ENCODE results near the gene KIAA0232. TPM values are rescaled to one million over a fixed set of nuclear protein-coding genes. Genes with fewer than 3 reads are reported as not detected.

KIAA0232 gene
- total and polyA plus RNA-seq, 9 of the 15 experiments (the other 6 are each of a cell fraction or from before 2014, with no cell fraction given) = 3.5 to 17.4 (median 13.0) TPM

DNA sequence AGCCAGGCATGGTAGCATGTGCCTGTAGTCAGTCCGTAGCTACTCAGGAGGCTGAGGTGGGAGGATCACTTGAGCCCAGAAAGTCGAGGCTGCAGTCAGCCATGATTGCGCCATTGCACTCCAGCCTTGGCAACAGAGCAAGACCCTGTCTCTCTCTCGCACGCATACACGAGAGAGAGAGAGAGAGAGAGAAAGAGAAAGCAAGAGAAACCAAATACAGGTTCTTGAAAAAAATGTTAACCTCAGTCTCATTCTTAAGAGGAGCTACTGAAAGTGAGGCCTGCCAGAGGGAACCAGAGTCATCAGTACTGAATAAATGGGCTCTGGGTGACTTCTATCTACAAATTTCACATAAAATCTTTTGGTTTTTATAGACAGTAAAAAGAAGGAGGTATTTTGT lies 42.9 kb downstream of the KIAA0232 start:
- no peaks in the 10 kb centered on the region for H3K9me3 ChIP-seq (replicated peaks; ENCODE audit: control insufficient read depth, insufficient read depth, low read depth, low read length)
- CTCF ChIA-PET (ENCODE audit: low intra/inter-chr PET ratio) = no interaction called here
- DNase-seq (ENCODE audit: extremely low read depth in 1 of 4, low spot score in 3 of 4) (no peak), FAIRE-seq (no peak), ATAC-seq (no peak)
- H3K9me1 ChIP-seq (ENCODE audit: control insufficient read depth, insufficient read depth, low read length) = no peaks in the 10 kb centered on the region
- peak; percentile 56; the same call in 1 of the 2 replicates for TF ChIP-seq CEBPB (tag; IDR thresholded peaks at IDR 0.05)
- no peak for TF ChIP-seq GTF2F1 (IDR thresholded peaks at IDR 0.05; ENCODE audit: low read depth, low read length)
- peaks cover 7% of the 10 kb centered on the region for H4K20me1 ChIP-seq (replicated peaks; ENCODE audit: control insufficient read depth, insufficient read depth, low read length)
- no peaks in the 10 kb centered on the region for H3K27me3 ChIP-seq (ENCODE audit: control insufficient read depth in 2 of 2, insufficient read depth in 2 of 2, low read length in 2 of 2)
- H3K4me1 ChIP-seq (replicated peaks in 1 of 2; ENCODE audit: control insufficient read depth in 2 of 2, insufficient read depth in 2 of 2, low read length in 2 of 2) = peaks cover 3 to 23% of the 10 kb centered on the region in 2 experiments; a peak in 3 of 5 replicates
- in situ Hi-C loops (cut with MboI) = no loop called here
- no peak overlapping the region for H3K4me3 ChIP-seq
- H3K36me3 ChIP-seq (ENCODE audit: control insufficient read depth, insufficient read depth, low read length) = peaks cover 60% of the 10 kb centered on the region
- intact Hi-C loops (cut with micrococcal nuclease) = no loop called here
- POLR2A ChIA-PET = interaction anchor here (1.1 to 1.7 kb wide), 3 partner anchors 15 to 94 kb away, joined by 3 to 4 read pairs (median 4); no protein-coding TSS in a partner anchor
- 92% methylated on average over 6 of the region's 6 CpGs for WGBS (ENCODE audit: insufficient coverage, low coverage, missing lambda C conversion rate)
- H2AFZ ChIP-seq (ENCODE audit: low read depth, low read length) = no peak overlapping the region
- H3K79me2 ChIP-seq (ENCODE audit: control insufficient read depth, insufficient read depth, low read length) = peaks cover 88% of the 10 kb centered on the region
- H3K27ac ChIP-seq (ENCODE audit: extremely low read depth, low read depth, low read length) = no peak overlapping the region
- H3K4me2 ChIP-seq (ENCODE audit: insufficient read depth, low read length) = no peak overlapping the region
- no peak overlapping the region for H3K9ac ChIP-seq (ENCODE audit: insufficient read depth in 1 of 2, low read depth in 2 of 2, low read length in 2 of 2)
- no TSS peak for BruUV-seq (replicated peaks)

GRCh38 chr4:6826781-6827508 lies 44.4 kb downstream of the KIAA0232 start:
- H3K4me3 ChIP-seq = no peak overlapping the region
- ATAC-seq (peak; percentile 77), FAIRE-seq (peak; percentile 80), DNase-seq (ENCODE audit: extremely low read depth in 1 of 4, low spot score in 3 of 4) (peak; percentile 60 to 67 (median 66))
- in situ Hi-C loops (cut with MboI) (no loop called here), intact Hi-C loops (cut with micrococcal nuclease) (no loop called here)
- no peaks in the 10 kb centered on the region; the same call in 1 of the 2 replicates for H3K9me3 ChIP-seq (replicated peaks; ENCODE audit: control insufficient read depth, insufficient read depth, low read depth, low read length)
- no peaks in the 10 kb centered on the region for H3K9me1 ChIP-seq (ENCODE audit: control insufficient read depth, insufficient read depth, low read length)
- WGBS (ENCODE audit: insufficient coverage, low coverage, missing lambda C conversion rate) = 37% methylated on average over 9 of the region's 9 CpGs
- BruUV-seq (replicated peaks) = no TSS peak
- peaks cover 81% of the 10 kb centered on the region for H3K79me2 ChIP-seq (ENCODE audit: control insufficient read depth, insufficient read depth, low read length)
- H3K4me1 ChIP-seq (replicated peaks in 1 of 2; ENCODE audit: control insufficient read depth in 2 of 2, insufficient read depth in 2 of 2, low read length in 2 of 2) = peaks cover 3 to 23% of the 10 kb centered on the region in 2 experiments; a peak in 3 of 5 replicates
- H3K9ac ChIP-seq (ENCODE audit: insufficient read depth in 1 of 2, low read depth in 2 of 2, low read length in 2 of 2) = no peak overlapping the region; a peak in 1 of 4 replicates
- CTCF ChIA-PET (ENCODE audit: low intra/inter-chr PET ratio) = no interaction called here
- H3K27me3 ChIP-seq (ENCODE audit: control insufficient read depth in 2 of 2, insufficient read depth in 2 of 2, low read length in 2 of 2) = no peaks in the 10 kb centered on the region
- peak overlapping the region; percentile 21; the same call in 1 of the 2 replicates for H3K4me2 ChIP-seq (ENCODE audit: insufficient read depth, low read length)
- peak overlapping the region; percentile 35 for H3K27ac ChIP-seq (ENCODE audit: extremely low read depth, low read depth, low read length)
- peaks cover 7% of the 10 kb centered on the region for H4K20me1 ChIP-seq (replicated peaks; ENCODE audit: control insufficient read depth, insufficient read depth, low read length)
- H2AFZ ChIP-seq (ENCODE audit: low read depth, low read length) = no peak overlapping the region
- H3K36me3 ChIP-seq (ENCODE audit: control insufficient read depth, insufficient read depth, low read length) = peaks cover 71% of the 10 kb centered on the region
- POLR2A ChIA-PET = interaction anchor here (0.5 to 1.7 kb wide), 4 partner anchors 12 to 95 kb away, joined by 3 to 5 read pairs (median 4); no protein-coding TSS in a partner anchor
- TF ChIP-seq TEAD1 (CRISPR knock-in tag; IDR thresholded peaks at IDR 0.05) (no peak), CHD1 (IDR thresholded peaks at IDR 0.05; ENCODE audit: low read length) (no peak), UBTF (IDR thresholded peaks at IDR 0.05; ENCODE audit: borderline replicate concordance in 1 of 2, low read depth in 2 of 2, low read length in 2 of 2) (no peak), JUNB (CRISPR knock-in tag; conservative IDR thresholded peaks at IDR 0.05) (no peak), ZNF263 (CRISPR knock-in tag; IDR thresholded peaks at IDR 0.05; ENCODE audit: borderline replicate concordance) (no peak)
- TF ChIP-seq, protein P1, sequence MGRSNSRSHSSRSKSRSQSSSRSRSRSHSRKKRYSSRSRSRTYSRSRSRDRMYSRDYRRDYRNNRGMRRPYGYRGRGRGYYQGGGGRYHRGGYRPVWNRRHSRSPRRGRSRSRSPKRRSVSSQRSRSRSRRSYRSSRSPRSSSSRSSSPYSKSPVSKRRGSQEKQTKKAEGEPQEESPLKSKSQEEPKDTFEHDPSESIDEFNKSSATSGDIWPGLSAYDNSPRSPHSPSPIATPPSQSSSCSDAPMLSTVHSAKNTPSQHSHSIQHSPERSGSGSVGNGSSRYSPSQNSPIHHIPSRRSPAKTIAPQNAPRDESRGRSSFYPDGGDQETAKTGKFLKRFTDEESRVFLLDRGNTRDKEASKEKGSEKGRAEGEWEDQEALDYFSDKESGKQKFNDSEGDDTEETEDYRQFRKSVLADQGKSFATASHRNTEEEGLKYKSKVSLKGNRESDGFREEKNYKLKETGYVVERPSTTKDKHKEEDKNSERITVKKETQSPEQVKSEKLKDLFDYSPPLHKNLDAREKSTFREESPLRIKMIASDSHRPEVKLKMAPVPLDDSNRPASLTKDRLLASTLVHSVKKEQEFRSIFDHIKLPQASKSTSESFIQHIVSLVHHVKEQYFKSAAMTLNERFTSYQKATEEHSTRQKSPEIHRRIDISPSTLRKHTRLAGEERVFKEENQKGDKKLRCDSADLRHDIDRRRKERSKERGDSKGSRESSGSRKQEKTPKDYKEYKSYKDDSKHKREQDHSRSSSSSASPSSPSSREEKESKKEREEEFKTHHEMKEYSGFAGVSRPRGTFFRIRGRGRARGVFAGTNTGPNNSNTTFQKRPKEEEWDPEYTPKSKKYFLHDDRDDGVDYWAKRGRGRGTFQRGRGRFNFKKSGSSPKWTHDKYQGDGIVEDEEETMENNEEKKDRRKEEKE (IDR thresholded peaks at IDR 0.05; ENCODE audit: borderline replicate concordance in 1 of 2, control insufficient read depth in 1 of 2, low read depth in 2 of 2, low read length in 1 of 2) = no peak

Measured in K562 (cell line).